ENCODE measurements around the gene MMAB. TPM values are rescaled to one million over a fixed set of nuclear protein-coding genes. Genes with fewer than 3 reads are reported as not detected.
A peak's percentile ranks its signal among the peaks of the same experiment; 100 is the strongest.

Gene MMAB
- total RNA-seq, 1 experiment from 2014 or later = 24.3 TPM

DNA sequence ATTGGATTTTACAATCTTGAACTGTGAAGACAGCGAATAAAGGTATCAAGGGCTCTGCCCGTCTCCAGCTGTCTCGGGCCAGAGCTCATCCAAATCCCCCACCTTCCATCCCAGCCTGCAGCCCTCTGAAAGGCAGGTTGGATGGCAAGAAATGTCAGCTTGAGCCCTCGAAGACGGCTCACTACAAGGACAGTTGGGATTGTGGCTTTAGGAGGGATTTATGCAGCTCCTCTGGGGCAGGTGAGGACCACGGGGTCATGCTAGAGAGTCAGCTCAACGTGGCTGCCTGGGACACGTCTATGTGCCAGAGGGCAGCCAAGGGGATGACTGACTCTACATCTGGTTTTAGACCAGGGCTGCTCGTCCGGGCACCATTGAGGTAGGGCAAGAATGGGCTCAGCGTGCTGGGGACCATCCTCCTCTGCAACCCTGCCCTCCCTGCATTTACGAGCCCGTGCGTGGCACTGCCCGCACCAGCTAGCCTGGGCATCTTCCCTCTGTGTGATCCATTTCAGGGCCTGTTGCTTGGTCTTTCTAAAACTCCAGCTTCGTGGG, 16.5 kb upstream of the MMAB start:
- H2AK5ac ChIP-seq (ENCODE audit: insufficient read length, low read length) = no peak overlapping the region
- H3K4me1 Mint-ChIP-seq = no peaks in the 10 kb centered on the region

More for the DNA sequence above, 16.5 kb upstream of the MMAB start:
- Histone ChIP-seq H3K9ac (ENCODE audit: extremely low read depth, insufficient read length, low read length) (no peak overlapping the region), H3K18ac (ENCODE audit: insufficient read length, low read depth, low read length) (no peak overlapping the region), H3T11ph (ENCODE audit: low read length) (no peak overlapping the region), H2BK15ac (ENCODE audit: low read depth, low read length) (no peak overlapping the region), H2BK20ac (ENCODE audit: low read depth, low read length, poor library complexity, severe bottlenecking) (no peak overlapping the region), H2BK5ac (ENCODE audit: insufficient read length, low read length) (no peak overlapping the region), H3K4me1 (ENCODE audit: insufficient read depth, low read length) (no peaks in the 10 kb centered on the region), H3K79me1 (ENCODE audit: insufficient read depth, low read depth, low read length, poor library complexity, severe bottlenecking) (no peaks in the 10 kb centered on the region), H3K23me2 (ENCODE audit: insufficient read length, low read depth, low read length, poor library complexity, severe bottlenecking) (no peaks in the 10 kb centered on the region), H4K20me1 (ENCODE audit: control insufficient read depth, insufficient read depth, insufficient read length) (no peaks in the 10 kb centered on the region), H3K23ac (ENCODE audit: insufficient read length, low read depth, low read length) (no peak overlapping the region), H3K79me2 (ENCODE audit: insufficient read depth, low read length) (no peaks in the 10 kb centered on the region), H2BK12ac (ENCODE audit: insufficient read length, low read depth, low read length) (no peak overlapping the region), H3K9me3 (ENCODE audit: control insufficient read depth, low read depth, low read length) (no peaks in the 10 kb centered on the region), H4K8ac (replicated peaks; ENCODE audit: insufficient read length, low read depth, low read length) (no peak overlapping the region), H4K5ac (ENCODE audit: insufficient read length, low read depth, low read length) (no peak overlapping the region), H3K14ac (ENCODE audit: insufficient read depth, low read length) (no peak overlapping the region; the same call in 1 of the 2 replicates), H2BK120ac (ENCODE audit: low read depth, low read length, poor library complexity, severe bottlenecking) (no peak overlapping the region), H3K27ac (ENCODE audit: insufficient read length, low read depth, low read length) (no peak overlapping the region), H3K27me3 (ENCODE audit: insufficient read depth, low read length) (no peaks in the 10 kb centered on the region), H4K91ac (ENCODE audit: insufficient read length, low read depth, low read length) (no peak overlapping the region), H3K4ac (ENCODE audit: low read depth, low read length) (no peak overlapping the region), H3K4me2 (ENCODE audit: insufficient read depth, insufficient read length, low read length) (no peak overlapping the region), H3K56ac (ENCODE audit: insufficient read length, low read depth, low read length) (no peak overlapping the region), H2AFZ (ENCODE audit: low read length) (no peak overlapping the region)
- Mint-ChIP-seq H3K27ac (peak overlapping the region in 2 of 3 experiments; percentile 55 to 85; a peak in 2 of 7 replicates), H3K9me3 (no peaks in the 10 kb centered on the region), H3K36me3 (ENCODE audit: insufficient read depth in 1 of 3, low read depth in 3 of 3) (peaks cover 5 to 36% (median 31%) of the 10 kb centered on the region in 3 experiments; a peak in 5 of 7 replicates), H3K4me3 (no peak overlapping the region), H3K27me3 (ENCODE audit: low read depth) (no peaks in the 10 kb centered on the region)
- WGBS (ENCODE audit: extremely low coverage, insufficient read length, low lambda C conversion rate) = no CpG with 5 or more reads among the region's 16 CpGs
- DNase-seq = no peak
- TF ChIP-seq, protein P1, sequence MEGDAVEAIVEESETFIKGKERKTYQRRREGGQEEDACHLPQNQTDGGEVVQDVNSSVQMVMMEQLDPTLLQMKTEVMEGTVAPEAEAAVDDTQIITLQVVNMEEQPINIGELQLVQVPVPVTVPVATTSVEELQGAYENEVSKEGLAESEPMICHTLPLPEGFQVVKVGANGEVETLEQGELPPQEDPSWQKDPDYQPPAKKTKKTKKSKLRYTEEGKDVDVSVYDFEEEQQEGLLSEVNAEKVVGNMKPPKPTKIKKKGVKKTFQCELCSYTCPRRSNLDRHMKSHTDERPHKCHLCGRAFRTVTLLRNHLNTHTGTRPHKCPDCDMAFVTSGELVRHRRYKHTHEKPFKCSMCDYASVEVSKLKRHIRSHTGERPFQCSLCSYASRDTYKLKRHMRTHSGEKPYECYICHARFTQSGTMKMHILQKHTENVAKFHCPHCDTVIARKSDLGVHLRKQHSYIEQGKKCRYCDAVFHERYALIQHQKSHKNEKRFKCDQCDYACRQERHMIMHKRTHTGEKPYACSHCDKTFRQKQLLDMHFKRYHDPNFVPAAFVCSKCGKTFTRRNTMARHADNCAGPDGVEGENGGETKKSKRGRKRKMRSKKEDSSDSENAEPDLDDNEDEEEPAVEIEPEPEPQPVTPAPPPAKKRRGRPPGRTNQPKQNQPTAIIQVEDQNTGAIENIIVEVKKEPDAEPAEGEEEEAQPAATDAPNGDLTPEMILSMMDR (conservative IDR thresholded peaks at IDR 0.05) = no peak
